K562 (cell line): ENCODE data around the gene CFAP141. TPM values are rescaled to one million over a fixed set of nuclear protein-coding genes. Genes with fewer than 3 reads are reported as not detected.

Source experiments
- ATAC-seq: fragments of 200-7000 bp; cut with Tn5 transposase; 3 replicates; pipeline ENCODE4 v1.9.1; 2020; ENCODE audit warnings: moderate library complexity
- BruUV-seq: library from RNA; stranded (reverse); fragments of 400-500 nt; replicated peaks from 2 replicates; lab custom pipeline; 2021; lab: Mats Ljungman, UMichigan
- CTCF ChIA-PET: fragments of 300-600 bp; formaldehyde crosslinking; extraction: SDS; loops from one replicate; lab custom pipeline; 2021; ENCODE audit warnings: low intra/inter-chr PET ratio; lab: Yijun Ruan, JAX
- POLR2A ChIA-PET: fragments of 300-600, 350-650 bp; sonication (Branson Sonifier 250); formaldehyde crosslinking; extraction: SDS; loops from one replicate; lab custom pipeline; 2021; ENCODE audit warnings: antibody characterized with exemption, inconsistent platforms; lab: Yijun Ruan, JAX
- DNase-seq, 4 experiments: peaks; one replicate each; pipeline versions ENCODE4 v3.0.0 to v3.0.0-alpha.2; 2011 to 2018; ENCODE audit warnings: low spot score in 3 of 4, mixed read lengths in 3 of 4; ENCODE audit errors: extremely low read depth in 1 of 4
- FAIRE-seq: peaks from 2 replicates; lab custom pipeline; 2011; peaks lifted over from hg19 to GRCh38; lab: Jason Lieb, UNC
- H2AFZ ChIP-seq: 2 replicates; pipeline ENCODE4 v1.6.0; 2011; ENCODE audit warnings: low read depth, low read length, control low read depth, inconsistent platforms
- H3K27ac ChIP-seq: fragments of 200-600 bp; 3 replicates; pipeline ENCODE4 v1.8.0; 2011; ENCODE audit warnings: low read depth, mild to moderate bottlenecking, control low read depth, inconsistent platforms, low read length, moderate library complexity, mixed read lengths; ENCODE audit errors: extremely low read depth
- H3K27me3 ChIP-seq, 2 experiments: fragments of 300-600 bp in 1 of 2; 2 replicates in 1 of 2; 3 replicates in 1 of 2; pipeline versions ENCODE4 v1.6.0 to v1.8.0; 2011; ENCODE audit warnings: inconsistent platforms in 2 of 2, low read length in 2 of 2, mild to moderate bottlenecking in 1 of 2, mixed read lengths in 1 of 2, moderate library complexity in 1 of 2; ENCODE audit not compliant: control insufficient read depth in 2 of 2, insufficient read depth in 2 of 2
- H3K36me3 ChIP-seq: fragments of 300-600 bp; 3 replicates; pipeline ENCODE4 v1.8.0; 2011; ENCODE audit warnings: mild to moderate bottlenecking, low read length, inconsistent platforms; ENCODE audit not compliant: control insufficient read depth, insufficient read depth
- H3K4me1 ChIP-seq, 2 experiments: fragments of 200-600 bp in 1 of 2; replicated peaks in 1 of 2; 2 replicates in 1 of 2; 3 replicates in 1 of 2; pipeline versions ENCODE4 v1.5.1 to v1.8.0; 2011; ENCODE audit warnings: inconsistent platforms in 2 of 2, low read length in 2 of 2, mild to moderate bottlenecking in 1 of 2, mixed read lengths in 1 of 2, moderate library complexity in 1 of 2; ENCODE audit not compliant: control insufficient read depth in 2 of 2, insufficient read depth in 2 of 2
- H3K4me2 ChIP-seq: 2 replicates; pipeline ENCODE4 v1.6.1; 2011; ENCODE audit warnings: low read length, control low read depth, inconsistent platforms, mixed read lengths; ENCODE audit not compliant: insufficient read depth
- H3K4me3 ChIP-seq: fragments of 200-600 bp; sonication (generic), shearing (Covaris generic); 2 replicates; pipeline ENCODE4 v1.5.1; 2016; ENCODE audit warnings: control low read depth, inconsistent platforms
- H3K79me2 ChIP-seq: fragments of 200-600 bp; 3 replicates; pipeline ENCODE4 v1.8.0; 2011; ENCODE audit warnings: low read length, inconsistent platforms; ENCODE audit not compliant: control insufficient read depth, insufficient read depth
- H3K9ac ChIP-seq, 2 experiments: 2 replicates each; pipeline versions ENCODE4 v1.6.0 to v1.6.1; 2011; ENCODE audit warnings: low read depth in 2 of 2, low read length in 2 of 2, control low read depth in 1 of 2, inconsistent platforms in 1 of 2, mild to moderate bottlenecking in 1 of 2, mixed read lengths in 1 of 2; ENCODE audit not compliant: insufficient read depth in 1 of 2
- H3K9me1 ChIP-seq: one replicate; pipeline ENCODE4 v1.6.0; 2011; ENCODE audit warnings: inconsistent platforms, mild to moderate bottlenecking, low read length, moderate library complexity; ENCODE audit not compliant: control insufficient read depth, insufficient read depth
- H3K9me3 ChIP-seq: replicated peaks from 2 replicates; pipeline ENCODE4 v1.5.1; 2011; ENCODE audit warnings: low read depth, low read length, inconsistent platforms; ENCODE audit not compliant: control insufficient read depth, insufficient read depth
- H4K20me1 ChIP-seq: replicated peaks from 2 replicates; pipeline ENCODE4 v1.6.1; 2011; ENCODE audit warnings: low read length, inconsistent platforms, mixed read lengths; ENCODE audit not compliant: control insufficient read depth, insufficient read depth
- CBFA2T2 ChIP-seq: fragments of 450-650 bp; conservative IDR thresholded peaks from 2 replicates; pipeline ENCODE4 v1.6.1; 2017; ENCODE audit warnings: mild to moderate bottlenecking
- FOXA3 ChIP-seq, 2 experiments: fragments of 450-650 bp in 1 of 2; sonication (generic) in 1 of 2; formaldehyde crosslinking; IDR thresholded peaks in 1 of 2; conservative IDR thresholded peaks in 1 of 2; 2 replicates each; pipeline versions ENCODE4 v1.4.0 to v1.8.0; 2020 to 2022; ENCODE audit warnings: mild to moderate bottlenecking in 2 of 2, missing genetic modification reagents in 1 of 2
- FOXK2 ChIP-seq, 2 experiments: fragments of 450-650 bp; IDR thresholded peaks in 1 of 2; conservative IDR thresholded peaks in 1 of 2; 2 replicates each; pipeline ENCODE4 v1.6.1; 2016; ENCODE audit warnings: low read depth in 2 of 2, mild to moderate bottlenecking in 1 of 2
- HDGF ChIP-seq: fragments of 450-650 bp; IDR thresholded peaks from 2 replicates; pipeline ENCODE4 v1.6.1; 2016
- ILK ChIP-seq: fragments of 450-650 bp; IDR thresholded peaks from 2 replicates; pipeline ENCODE4 v1.6.1; 2016; ENCODE audit warnings: missing genetic modification characterization, low read depth, mild to moderate bottlenecking, missing compliant biosample characterization, moderate library complexity, borderline replicate concordance
- MCM3 ChIP-seq: fragments of 450-650 bp; IDR thresholded peaks from 2 replicates; pipeline ENCODE4 v1.6.1; 2016
- NCOA1 ChIP-seq: fragments of 450-650 bp; IDR thresholded peaks from 2 replicates; pipeline ENCODE4 v1.6.1; 2016; ENCODE audit warnings: low read depth
- NFIC ChIP-seq: fragments of 450-650 bp; IDR thresholded peaks from 2 replicates; pipeline ENCODE4 v1.6.1; 2017; ENCODE audit warnings: mild to moderate bottlenecking, inconsistent platforms
- RBM34 ChIP-seq: fragments of 200-400 bp; formaldehyde crosslinking; IDR thresholded peaks from 2 replicates; pipeline ENCODE4 v1.6.1; 2018; ENCODE audit warnings: low read length, borderline replicate concordance; ENCODE audit not compliant: insufficient read depth
- SIRT6 ChIP-seq: IDR thresholded peaks from one replicate; pipeline ENCODE4 v1.6.1; 2012; ENCODE audit warnings: low read depth, mild to moderate bottlenecking, control low read depth, inconsistent platforms, low read length, moderate library complexity
- SOX6 ChIP-seq: fragments of 450-650 bp; IDR thresholded peaks from 2 replicates; pipeline ENCODE4 v1.6.1; 2014; ENCODE audit warnings: mild to moderate bottlenecking
- SRSF9 ChIP-seq: fragments of 200-400 bp; formaldehyde crosslinking; IDR thresholded peaks from 2 replicates; pipeline ENCODE4 v1.6.1; 2017; ENCODE audit warnings: low read depth, low read length, borderline replicate concordance
- ZEB2 ChIP-seq: fragments of 450-650 bp; IDR thresholded peaks from 2 replicates; pipeline ENCODE4 v1.6.1; 2016
- ZNF586 ChIP-seq: fragments of 450-650 bp; formaldehyde crosslinking; conservative IDR thresholded peaks from 2 replicates; pipeline ENCODE4 v1.4.0; 2020; ENCODE audit warnings: mild to moderate bottlenecking, moderate library complexity
- WGBS: fragments of 100-300 bp; shearing (Covaris generic); methylation state at CpG from one replicate; pipeline ENCODE4 v1.1.6; 2016; ENCODE audit warnings: low coverage, mixed read lengths; ENCODE audit not compliant: insufficient coverage; ENCODE audit errors: missing lambda C conversion rate; 5-methylcytosine and 5-hydroxymethylcytosine counted together
- in situ Hi-C: fragments of 300-500 bp; cut with MboI; formaldehyde crosslinking; loops from 4 replicates; pipeline ENCODE4 v1.15.0; 2018; ENCODE audit warnings: inconsistent platforms, mixed read lengths
- intact Hi-C: fragments of 100-400 bp; cut with micrococcal nuclease; formaldehyde crosslinking; loops from 2 replicates; pipeline ENCODE4 v1.14.2; 2022
- polyA plus RNA-seq, 8 experiments: library from polyadenylated mRNA; depleted of rRNA in 4 of 8; stranded (reverse) in 5 of 8; unstranded in 3 of 8; fragments of >200 nt; fragmentation: Nextera tagmentation in 2 of 8; fragmentation: Illumina TruSeq in 1 of 8; extraction: Ambion mirVana in 2 of 8; extraction: Trizol in 1 of 8; gene quantifications; 2 replicates each; pipeline versions ENCODE4 v1.2.1 to v1.2.3, GENCODE V29; 2011 to 2014; ENCODE audit warnings: inconsistent platforms in 1 of 8, missing spikeins in 1 of 8
- total RNA-seq, 7 experiments: library from RNA; depleted of rRNA in 6 of 7; stranded (reverse); fragments of >200 nt in 6 of 7; fragmentation: Illumina TruSeq in 2 of 7; extraction: Trizol in 2 of 7; gene quantifications; 2 replicates each; pipeline versions ENCODE4 v1.2.1 to v1.2.3, GENCODE V29; 2011 to 2021; ENCODE audit warnings: low replicate concordance in 1 of 7
- TF ChIP-seq, protein P1 (sequence below): sonication (generic); formaldehyde crosslinking; IDR thresholded peaks from 2 replicates; pipeline ENCODE4 v1.8.0; 2022; ENCODE audit warnings: mild to moderate bottlenecking, missing genetic modification reagents
- TF ChIP-seq, protein P2 (sequence below), 2 experiments: IDR thresholded peaks in 1 of 2; conservative IDR thresholded peaks in 1 of 2; 2 replicates each; pipeline ENCODE4 v1.6.1; 2016; ENCODE audit warnings: low read depth in 2 of 2, mild to moderate bottlenecking in 1 of 2, missing compliant biosample characterization in 1 of 2, missing genetic modification characterization in 1 of 2, moderate library complexity in 1 of 2
- TF ChIP-seq, protein P3 (sequence below): fragments of 450-650 bp; formaldehyde crosslinking; IDR thresholded peaks from 2 replicates; pipeline ENCODE4 v1.4.0; 2020; ENCODE audit warnings: mild to moderate bottlenecking

CFAP141 gene
- total and polyA plus RNA-seq, 9 of the 15 experiments (the other 6 are each of a cell fraction or from before 2014, with no cell fraction given) = not detected

DNA sequence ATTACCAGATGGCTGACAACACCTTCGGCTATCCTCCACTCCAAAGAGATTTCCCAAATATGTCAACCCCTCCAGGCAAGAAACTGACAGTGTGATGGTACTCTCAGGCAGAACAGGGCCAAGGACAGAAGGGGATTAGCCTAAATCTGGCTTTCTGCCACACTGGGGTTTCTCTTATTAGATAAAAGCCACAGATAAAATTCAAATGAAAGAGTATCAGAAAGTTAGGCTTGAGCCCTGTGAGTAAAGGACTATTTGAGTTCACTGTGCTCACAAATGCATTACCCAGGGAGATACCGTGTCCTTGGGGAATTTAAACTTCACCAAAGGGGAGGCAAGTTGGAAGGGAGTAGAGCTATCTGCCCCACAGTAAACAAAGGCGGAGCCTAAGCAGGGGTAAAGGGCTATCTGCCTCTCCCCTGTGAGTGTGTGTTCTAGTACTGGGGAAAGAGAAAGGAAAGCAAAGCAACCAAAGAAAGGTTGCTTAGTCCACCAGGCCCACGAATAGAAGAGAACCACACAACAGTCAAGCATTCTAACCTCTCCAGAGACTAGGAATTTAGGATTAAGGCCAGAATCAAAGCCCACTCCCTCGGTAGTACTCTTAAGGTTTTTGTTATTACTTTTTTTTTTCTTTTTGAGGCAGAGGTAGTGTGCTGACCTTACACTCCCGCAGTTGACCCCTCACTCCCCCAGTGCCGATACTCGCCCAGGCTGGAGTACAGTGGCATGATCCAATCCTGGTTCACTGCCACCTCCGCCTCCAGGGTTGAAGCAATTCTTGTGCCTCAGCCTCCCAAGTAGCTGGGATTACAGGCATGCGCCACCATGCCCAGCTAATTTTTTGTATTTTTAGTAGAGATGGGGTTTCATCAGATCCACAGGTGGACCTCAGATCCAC lies 27.0 kb downstream of the CFAP141 start:
- Histone ChIP-seq H3K9me1 (no peaks in the 10 kb centered on the region), H3K27ac (peak overlapping the region; percentile 65), H3K4me1 (peaks cover 27 to 40% of the 10 kb centered on the region in 2 experiments), H3K36me3 (peaks cover 68% of the 10 kb centered on the region), H3K4me3 (peak overlapping the region; percentile 17; the same call in 1 of the 2 replicates), H3K4me2 (peak overlapping the region; percentile 74), H2AFZ (no peak overlapping the region), H3K79me2 (peaks cover 87% of the 10 kb centered on the region), H4K20me1 (peaks cover 55% of the 10 kb centered on the region), H3K27me3 (no peaks in the 10 kb centered on the region), H3K9me3 (no peaks in the 10 kb centered on the region; the same call in 1 of the 2 replicates), H3K9ac (peak overlapping the region; percentile 50 to 82)
- CTCF ChIA-PET = no interaction called here
- ATAC-seq (peak; percentile 49), FAIRE-seq (peak; percentile 70), DNase-seq (peak in 2 of 4 experiments; percentile 60 to 72)
- intact Hi-C loops (no loop called here), in situ Hi-C loops (no loop called here)
- WGBS = 29% methylated on average over 9 of the region's 10 CpGs
- BruUV-seq = no TSS peak
- POLR2A ChIA-PET = interaction anchor here (0.5 to 3.9 kb wide), 8 partner anchors 9 to 415 kb away, joined by 3 to 22 read pairs (median 6); partner anchors contain the start of gene RPS27
- TF ChIP-seq HDGF (no peak; the same call in 1 of the 2 replicates), FOXA3 (CRISPR knock-in tag; conservative IDR thresholded peaks at IDR 0.05 in 1 of 2, IDR thresholded peaks at IDR 0.05 in 1 of 2) (peak in 1 of 2 experiments; percentile 72; a peak in 2 of 4 replicates), NFIC (peak; percentile 57), CBFA2T2 (no peak), SIRT6 (no peak), SOX6 (peak; percentile 10; the same call in 1 of the 2 replicates), ILK (tag) (no peak), FOXK2 (conservative IDR thresholded peaks at IDR 0.05 in 1 of 2, IDR thresholded peaks at IDR 0.05 in 1 of 2; ENCODE audit: low read depth in 2 of 2) (peak; percentile 74 to 79; a peak in 3 of 4 replicates), ZNF586 (no peak), SRSF9 (no peak), RBM34 (no peak), MCM3 (no peak), NCOA1 (no peak), ZEB2 (0 out of 2 replicates have a peak, but pooled peaks have one; percentile 26)
- TF ChIP-seq, protein P1, sequence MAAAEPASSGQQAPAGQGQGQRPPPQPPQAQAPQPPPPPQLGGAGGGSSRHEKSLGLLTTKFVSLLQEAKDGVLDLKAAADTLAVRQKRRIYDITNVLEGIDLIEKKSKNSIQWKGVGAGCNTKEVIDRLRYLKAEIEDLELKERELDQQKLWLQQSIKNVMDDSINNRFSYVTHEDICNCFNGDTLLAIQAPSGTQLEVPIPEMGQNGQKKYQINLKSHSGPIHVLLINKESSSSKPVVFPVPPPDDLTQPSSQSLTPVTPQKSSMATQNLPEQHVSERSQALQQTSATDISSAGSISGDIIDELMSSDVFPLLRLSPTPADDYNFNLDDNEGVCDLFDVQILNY = no peak
- TF ChIP-seq, protein P2, sequence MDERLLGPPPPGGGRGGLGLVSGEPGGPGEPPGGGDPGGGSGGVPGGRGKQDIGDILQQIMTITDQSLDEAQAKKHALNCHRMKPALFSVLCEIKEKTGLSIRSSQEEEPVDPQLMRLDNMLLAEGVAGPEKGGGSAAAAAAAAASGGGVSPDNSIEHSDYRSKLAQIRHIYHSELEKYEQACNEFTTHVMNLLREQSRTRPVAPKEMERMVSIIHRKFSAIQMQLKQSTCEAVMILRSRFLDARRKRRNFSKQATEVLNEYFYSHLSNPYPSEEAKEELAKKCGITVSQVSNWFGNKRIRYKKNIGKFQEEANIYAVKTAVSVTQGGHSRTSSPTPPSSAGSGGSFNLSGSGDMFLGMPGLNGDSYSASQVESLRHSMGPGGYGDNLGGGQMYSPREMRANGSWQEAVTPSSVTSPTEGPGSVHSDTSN (CRISPR knock-in tag; IDR thresholded peaks at IDR 0.05; ENCODE audit: low read depth) = no peak
- TF ChIP-seq, protein P2 (tag; conservative IDR thresholded peaks at IDR 0.05; ENCODE audit: low read depth) = no peak
- TF ChIP-seq, protein P3, sequence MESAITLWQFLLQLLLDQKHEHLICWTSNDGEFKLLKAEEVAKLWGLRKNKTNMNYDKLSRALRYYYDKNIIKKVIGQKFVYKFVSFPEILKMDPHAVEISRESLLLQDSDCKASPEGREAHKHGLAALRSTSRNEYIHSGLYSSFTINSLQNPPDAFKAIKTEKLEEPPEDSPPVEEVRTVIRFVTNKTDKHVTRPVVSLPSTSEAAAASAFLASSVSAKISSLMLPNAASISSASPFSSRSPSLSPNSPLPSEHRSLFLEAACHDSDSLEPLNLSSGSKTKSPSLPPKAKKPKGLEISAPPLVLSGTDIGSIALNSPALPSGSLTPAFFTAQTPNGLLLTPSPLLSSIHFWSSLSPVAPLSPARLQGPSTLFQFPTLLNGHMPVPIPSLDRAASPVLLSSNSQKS (CRISPR knock-in tag) = no peak
